H9 (cell line): Measurements from ENCODE around the gene RASGEF1C. TPM values are rescaled to one million over a fixed set of nuclear protein-coding genes. Genes with fewer than 3 reads are reported as not detected.

Source experiments
- DNase-seq: peaks from one replicate; pipeline ENCODE4 v3.0.0-alpha.2; 2017
- H2AFZ ChIP-seq: one replicate; pipeline ENCODE4 v1.6.1; 2013; ENCODE audit warnings: mild to moderate bottlenecking, low read length, control low read depth, moderate library complexity
- H2AK5ac ChIP-seq: 2 replicates; pipeline ENCODE4 v1.6.1; 2013; ENCODE audit warnings: low read length, control low read depth, mixed read lengths; ENCODE audit not compliant: insufficient read length
- H2BK120ac ChIP-seq: one replicate; pipeline ENCODE4 v1.6.1; 2013; ENCODE audit warnings: low read depth, mild to moderate bottlenecking, low read length, control low read depth, inconsistent platforms; ENCODE audit not compliant: poor library complexity, severe bottlenecking
- H2BK12ac ChIP-seq: 2 replicates; pipeline ENCODE4 v1.6.1; 2013; ENCODE audit warnings: low read length, control low read depth, mixed read lengths, low read depth; ENCODE audit not compliant: insufficient read length
- H2BK15ac ChIP-seq: 2 replicates; pipeline ENCODE4 v1.6.1; 2013; ENCODE audit warnings: low read depth, low read length, control low read depth
- H2BK20ac ChIP-seq: one replicate; pipeline ENCODE4 v1.6.1; 2013; ENCODE audit warnings: low read depth, mild to moderate bottlenecking, low read length, control low read depth, inconsistent platforms; ENCODE audit not compliant: poor library complexity, severe bottlenecking
- H2BK5ac ChIP-seq: 2 replicates; pipeline ENCODE4 v1.6.1; 2013; ENCODE audit warnings: low read length, control low read depth, mixed read lengths; ENCODE audit not compliant: insufficient read length
- H3K14ac ChIP-seq: 2 replicates; pipeline ENCODE4 v1.6.1; 2013; ENCODE audit warnings: low read length, control low read depth; ENCODE audit not compliant: insufficient read depth
- H3K18ac ChIP-seq: 2 replicates; pipeline ENCODE4 v1.6.1; 2013; ENCODE audit warnings: low read depth, mild to moderate bottlenecking, mixed read lengths, low read length, control low read depth; ENCODE audit not compliant: insufficient read length
- H3K23ac ChIP-seq: 2 replicates; pipeline ENCODE4 v1.6.1; 2013; ENCODE audit warnings: low read length, control low read depth, mixed read lengths, low read depth; ENCODE audit not compliant: insufficient read length
- H3K23me2 ChIP-seq: 2 replicates; pipeline ENCODE4 v1.6.1; 2013; ENCODE audit warnings: low read depth, mild to moderate bottlenecking, mixed read lengths, low read length, control low read depth; ENCODE audit not compliant: insufficient read length, poor library complexity, severe bottlenecking
- H3K27ac ChIP-seq: 2 replicates; pipeline ENCODE4 v1.5.1; 2013; ENCODE audit warnings: low read length, control low read depth, mixed read lengths, low read depth; ENCODE audit not compliant: insufficient read length
- H3K27me3 ChIP-seq: 2 replicates; pipeline ENCODE4 v1.6.1; 2013; ENCODE audit warnings: low read length, control low read depth, inconsistent platforms; ENCODE audit not compliant: insufficient read depth
- H3K4ac ChIP-seq: 2 replicates; pipeline ENCODE4 v1.6.1; 2013; ENCODE audit warnings: low read depth, mild to moderate bottlenecking, control low read depth, inconsistent platforms, low read length, moderate library complexity
- H3K4me1 ChIP-seq: 2 replicates; pipeline ENCODE4 v1.6.1; 2013; ENCODE audit warnings: low read length, control low read depth, inconsistent platforms; ENCODE audit not compliant: insufficient read depth
- H3K4me2 ChIP-seq: 2 replicates; pipeline ENCODE4 v1.6.1; 2013; ENCODE audit warnings: low read length, control low read depth, mixed read lengths; ENCODE audit not compliant: insufficient read length, insufficient read depth
- H3K56ac ChIP-seq: 2 replicates; pipeline ENCODE4 v1.6.1; 2013; ENCODE audit warnings: low read depth, mild to moderate bottlenecking, mixed read lengths, low read length, control low read depth; ENCODE audit not compliant: insufficient read length
- H3K79me1 ChIP-seq: 2 replicates; pipeline ENCODE4 v1.6.1; 2013; ENCODE audit warnings: low read depth, mild to moderate bottlenecking, moderate library complexity, low read length, control low read depth, inconsistent platforms; ENCODE audit not compliant: insufficient read depth, poor library complexity, severe bottlenecking
- H3K79me2 ChIP-seq: 2 replicates; pipeline ENCODE4 v1.6.1; 2013; ENCODE audit warnings: low read length, control low read depth, inconsistent platforms; ENCODE audit not compliant: insufficient read depth
- H3K9ac ChIP-seq: 2 replicates; pipeline ENCODE4 v1.6.1; 2013; ENCODE audit warnings: low read length, control low read depth, mixed read lengths; ENCODE audit not compliant: insufficient read length; ENCODE audit errors: extremely low read depth
- H3K9me3 ChIP-seq: one replicate; pipeline ENCODE4 v1.6.1; 2013; ENCODE audit warnings: low read depth, low read length, inconsistent platforms; ENCODE audit not compliant: control insufficient read depth
- H3T11ph ChIP-seq: one replicate; pipeline ENCODE4 v1.6.1; 2013; ENCODE audit warnings: mild to moderate bottlenecking, low read length, control low read depth, inconsistent platforms
- H4K20me1 ChIP-seq: one replicate; pipeline ENCODE4 v1.6.1; 2013; ENCODE audit not compliant: control insufficient read depth, insufficient read length, insufficient read depth
- H4K5ac ChIP-seq: 2 replicates; pipeline ENCODE4 v1.6.1; 2013; ENCODE audit warnings: low read depth, mild to moderate bottlenecking, mixed read lengths, low read length, control low read depth; ENCODE audit not compliant: insufficient read length
- H4K8ac ChIP-seq: replicated peaks from 2 replicates; pipeline ENCODE4 v1.6.1; 2013; ENCODE audit warnings: low read length, control low read depth, mixed read lengths, low read depth; ENCODE audit not compliant: insufficient read length
- H4K91ac ChIP-seq: 2 replicates; pipeline ENCODE4 v1.6.1; 2013; ENCODE audit warnings: low read depth, mild to moderate bottlenecking, moderate library complexity, mixed read lengths, low read length, control low read depth; ENCODE audit not compliant: insufficient read length
- H3K27ac Mint-ChIP-seq, 3 experiments: 2 replicates in 2 of 3; 3 replicates in 1 of 3; pipeline ENCODE4 v1.8.0; 2020 to 2021; ENCODE audit warnings: mixed read lengths in 3 of 3, mild to moderate bottlenecking in 1 of 3, moderate library complexity in 1 of 3
- H3K27me3 Mint-ChIP-seq: 2 replicates; pipeline ENCODE4 v1.8.0; 2021; ENCODE audit warnings: low read depth, mild to moderate bottlenecking, moderate library complexity, mixed read lengths
- H3K36me3 Mint-ChIP-seq, 3 experiments: 2 replicates in 2 of 3; 3 replicates in 1 of 3; pipeline ENCODE4 v1.8.0; 2020 to 2021; ENCODE audit warnings: low read depth in 3 of 3, mixed read lengths in 3 of 3; ENCODE audit not compliant: insufficient read depth in 1 of 3
- H3K4me1 Mint-ChIP-seq, 2 experiments: 2 replicates each; pipeline ENCODE4 v1.8.0; 2020; ENCODE audit warnings: mixed read lengths in 2 of 2
- H3K4me3 Mint-ChIP-seq, 2 experiments: 2 replicates in 1 of 2; 3 replicates in 1 of 2; pipeline ENCODE4 v1.8.0; 2020 to 2021; ENCODE audit warnings: mild to moderate bottlenecking in 2 of 2, mixed read lengths in 2 of 2, moderate library complexity in 1 of 2
- H3K9me3 Mint-ChIP-seq, 2 experiments: 2 replicates in 1 of 2; 3 replicates in 1 of 2; pipeline ENCODE4 v1.8.0; 2020; ENCODE audit warnings: mild to moderate bottlenecking in 2 of 2, mixed read lengths in 2 of 2, moderate library complexity in 1 of 2
- CTCF ChIP-seq: fragments of 200-600 bp; sonication (generic); conservative IDR thresholded peaks from 3 replicates; pipeline ENCODE4 v1.8.0; 2021; ENCODE audit warnings: antibody characterized with exemption, mild to moderate bottlenecking
- WGBS: extraction: QIAGEN DNeasy Blood & Tissue Kit; methylation state at CpG from one replicate; pipeline ENCODE4 v1.1.7; 2013; ENCODE audit warnings: missing lambda C conversion rate, low lambda C conversion rate, mixed read lengths; ENCODE audit not compliant: insufficient read length; ENCODE audit errors: extremely low coverage; 5-methylcytosine and 5-hydroxymethylcytosine counted together
- total RNA-seq: library from RNA; stranded (reverse); gene quantifications from 2 replicates; pipeline ENCODE4 v1.2.1, GENCODE V29; 2021

The RASGEF1C gene
- total RNA-seq, 1 experiment from 2014 or later, result 0.83 TPM

GRCh38 chr5:180170810-180171567, 38.0 kb downstream of the RASGEF1C start:
- H3K4ac ChIP-seq, result no peak overlapping the region
- no peak overlapping the region for H4K91ac ChIP-seq
- H3K79me1 ChIP-seq, result no peaks in the 10 kb centered on the region
- H2BK12ac ChIP-seq, result no peak overlapping the region
- H4K8ac ChIP-seq, result no peak overlapping the region
- no peak overlapping the region for H2BK15ac ChIP-seq
- H3K18ac ChIP-seq, result no peak overlapping the region
- H3K9me3 ChIP-seq, result no peaks in the 10 kb centered on the region
- Mint-ChIP-seq H3K27ac (no peak overlapping the region), H3K4me1 (peaks cover 11 to 24% of the 10 kb centered on the region in 2 experiments), H3K9me3 (no peaks in the 10 kb centered on the region), H3K4me3 (no peak overlapping the region), H3K27me3 (no peaks in the 10 kb centered on the region), H3K36me3 (no peaks in the 10 kb centered on the region; a peak in 1 of 7 replicates)
- no peak overlapping the region; the same call in 1 of the 2 replicates for H3K14ac ChIP-seq
- H3K27ac ChIP-seq, result no peak overlapping the region
- no peak overlapping the region for H2BK120ac ChIP-seq
- no peak overlapping the region for H3K56ac ChIP-seq
- H2AFZ ChIP-seq, result no peak overlapping the region
- no peak overlapping the region for H3T11ph ChIP-seq
- H3K79me2 ChIP-seq, result no peaks in the 10 kb centered on the region
- no peak overlapping the region for H3K23ac ChIP-seq
- H3K9ac ChIP-seq, result no peak overlapping the region
- no peak overlapping the region for H2BK20ac ChIP-seq
- no peak overlapping the region for H4K5ac ChIP-seq
- no peak for TF ChIP-seq CTCF
- no peak overlapping the region for H3K4me2 ChIP-seq
- no peaks in the 10 kb centered on the region; the same call in 1 of the 2 replicates for H3K4me1 ChIP-seq
- H2AK5ac ChIP-seq, result no peak overlapping the region
- H3K27me3 ChIP-seq, result no peaks in the 10 kb centered on the region
- H2BK5ac ChIP-seq, result no peak overlapping the region
- no peaks in the 10 kb centered on the region for H3K23me2 ChIP-seq
- no peaks in the 10 kb centered on the region for H4K20me1 ChIP-seq
- WGBS, result no CpG with 5 or more reads among the region's 19 CpGs
- no peak for DNase-seq
